B cell (primary cell): Measurements from ENCODE around the gene HIRIP3. TPM values are rescaled to one million over a fixed set of nuclear protein-coding genes. Genes with fewer than 3 reads are reported as not detected.

Source experiments
- ATAC-seq: fragments of 200-7000 bp; cut with Tn5 transposase; one replicate; pipeline ENCODE4 v1.10.0; 2021; ENCODE audit warnings: low read depth, mild to moderate bottlenecking, moderate number of reproducible peaks, moderate library complexity
- CTCF ChIA-PET: fragments of 350-600 bp; sonication (Branson Sonifier 250); formaldehyde crosslinking; loops from one replicate; lab custom pipeline; 2021; ENCODE audit warnings: antibody characterized with exemption, inconsistent platforms; lab: Charles Lee
- POLR2A ChIA-PET: fragments of 350-600 bp; sonication (Branson Sonifier 250); formaldehyde crosslinking; loops from one replicate; lab custom pipeline; 2021; ENCODE audit warnings: antibody characterized with exemption; lab: Charles Lee
- DNase-seq: peaks from one replicate; pipeline ENCODE4 v3.0.0; 2013
- H2AFZ ChIP-seq: 2 replicates; pipeline ENCODE4 v1.6.1; 2012; ENCODE audit warnings: mild to moderate bottlenecking, low read depth, low read length; ENCODE audit not compliant: insufficient read depth, poor library complexity, severe bottlenecking
- H3K27ac ChIP-seq, 2 donors: 1 replicate in 1 of 2; 2 replicates in 1 of 2; pipeline ENCODE4 v1.5.1; 2012 to 2013; ENCODE audit warnings: low read length in 2 of 2, mild to moderate bottlenecking in 2 of 2, moderate library complexity in 1 of 2
- H3K27me3 ChIP-seq, 4 experiments: fragments of 200-600 bp in 1 of 4; sonication (generic) in 1 of 4; replicated peaks in 1 of 4; 1 replicate in 2 of 4; 2 replicates in 2 of 4; pipeline versions ENCODE4 v1.6.1 to v1.7.0; 2013 to 2016; ENCODE audit warnings: low read length in 3 of 4, mild to moderate bottlenecking in 2 of 4, mixed read lengths in 1 of 4, moderate library complexity in 1 of 4; ENCODE audit not compliant: insufficient read depth in 4 of 4, control insufficient read depth in 3 of 4; ENCODE audit errors: control extremely low read depth in 1 of 4
- H3K36me3 ChIP-seq, 2 experiments: replicated peaks in 1 of 2; 1 replicate in 1 of 2; 2 replicates in 1 of 2; pipeline versions ENCODE4 v1.6.1 to v1.7.1; 2013; ENCODE audit warnings: low read length in 1 of 2; ENCODE audit not compliant: insufficient read depth in 2 of 2, control insufficient read depth in 1 of 2; ENCODE audit errors: control extremely low read depth in 1 of 2, extremely low read depth in 1 of 2
- H3K4me1 ChIP-seq, 2 donors: fragments of 200-600 bp in 1 of 2; sonication (generic) in 1 of 2; 1 replicate in 1 of 2; 2 replicates in 1 of 2; pipeline versions ENCODE4 v1.5.1 to v1.6.1; 2013 to 2017; ENCODE audit warnings: low read length in 2 of 2; ENCODE audit not compliant: control insufficient read depth in 2 of 2, insufficient read depth in 2 of 2
- H3K4me2 ChIP-seq: replicated peaks from 2 replicates; pipeline ENCODE3; 2012; ENCODE audit warnings: mild to moderate bottlenecking, low read depth, low read length; ENCODE audit not compliant: poor library complexity, severe bottlenecking
- H3K4me3 ChIP-seq, 5 experiments: fragments of 200-600 bp in 1 of 5; sonication (generic) in 1 of 5; 1 replicate in 3 of 5; 2 replicates in 2 of 5; pipeline versions ENCODE4 v1.5.1 to v1.7.0; 2011 to 2016; ENCODE audit warnings: low read length in 4 of 5, mild to moderate bottlenecking in 4 of 5, low read depth in 2 of 5, control low read depth in 1 of 5, moderate library complexity in 1 of 5; ENCODE audit not compliant: insufficient read depth in 1 of 5; ENCODE audit errors: control extremely low read depth in 1 of 5, extremely low read depth in 1 of 5
- H3K79me2 ChIP-seq: fragments of 200-600 bp; sonication (generic); one replicate; pipeline ENCODE4 v1.6.0; 2016; ENCODE audit warnings: low read length; ENCODE audit not compliant: control insufficient read depth, insufficient read depth
- H3K9ac ChIP-seq: fragments of 200-600 bp; sonication (generic); 2 replicates; pipeline ENCODE4 v1.6.1; 2017; ENCODE audit warnings: mild to moderate bottlenecking, low read length, moderate library complexity
- H3K9me3 ChIP-seq, 3 donors: one replicate each; pipeline versions ENCODE4 v1.6.1 to v1.7.1; 2013; ENCODE audit warnings: low read length in 2 of 3; ENCODE audit not compliant: control insufficient read depth in 2 of 3, insufficient read depth in 1 of 3; ENCODE audit errors: control extremely low read depth in 1 of 3
- H4K20me1 ChIP-seq: 2 replicates; pipeline ENCODE4 v1.6.0; 2012; ENCODE audit warnings: mild to moderate bottlenecking, low read length; ENCODE audit not compliant: insufficient read depth, control insufficient read depth, poor library complexity, severe bottlenecking
- H3K27ac Mint-ChIP-seq: one replicate; pipeline ENCODE4 v1.8.0; 2021; ENCODE audit warnings: mixed read lengths
- H3K27me3 Mint-ChIP-seq: one replicate; pipeline ENCODE4 v1.8.0; 2021; ENCODE audit warnings: mixed read lengths
- H3K4me1 Mint-ChIP-seq: one replicate; pipeline ENCODE4 v1.8.0; 2021; ENCODE audit warnings: mixed read lengths
- H3K4me3 Mint-ChIP-seq: one replicate; pipeline ENCODE4 v1.8.0; 2021; ENCODE audit warnings: mixed read lengths
- H3K9me3 Mint-ChIP-seq: one replicate; pipeline ENCODE4 v1.8.0; 2022; ENCODE audit warnings: mixed read lengths; ENCODE audit not compliant: insufficient read depth
- EZH2 ChIP-seq: IDR thresholded peaks from 2 replicates; pipeline ENCODE4 v1.6.1; 2012; ENCODE audit warnings: borderline replicate concordance, low read depth, mild to moderate bottlenecking, moderate library complexity, low read length; ENCODE audit not compliant: insufficient read depth, poor library complexity, severe bottlenecking
- WGBS: methylation state at CpG from one replicate; pipeline ENCODE4 v1.1.5; 2013; ENCODE audit warnings: missing lambda C conversion rate; ENCODE audit not compliant: insufficient coverage; 5-methylcytosine and 5-hydroxymethylcytosine counted together
- intact Hi-C: fragments of 100-400 bp; cut with micrococcal nuclease; formaldehyde crosslinking; loops from one replicate; pipeline ENCODE4 v1.10.0; 2022
- polyA plus RNA-seq: library from polyadenylated mRNA; depleted of rRNA; stranded (reverse); fragments of >200 nt; gene quantifications from 2 replicates; pipeline ENCODE4 v1.2.3, GENCODE V29; 2012
- total RNA-seq, 2 donors: library from RNA; stranded (reverse); fragments of 120-200 nt in 1 of 2; gene quantifications; 1 replicate in 1 of 2; 2 replicates in 1 of 2; pipeline versions ENCODE4 v1.2.3 to v1.2.4, GENCODE V29; 2013 to 2022
- TF ChIP-seq, protein P1 (sequence below): fragments of 200-600 bp; IDR thresholded peaks from one replicate; pipeline ENCODE4 v1.8.0; 2022; ENCODE audit warnings: antibody characterized with exemption, mild to moderate bottlenecking

Gene HIRIP3
- total and polyA plus RNA-seq, 2 donors (not counting 1 experiment from before 2014, with no cell fraction given), result 12.2 to 13.9 TPM

GRCh38 chr16:29995911-29996765 lies 721 bp upstream of the HIRIP3 start, which contains the start of gene INO80E:
Gene INO80E (plus strand): TSS chr16:29996241. CDS start chr16:29996311, 70 bp downstream.
- TF ChIP-seq, protein P1, sequence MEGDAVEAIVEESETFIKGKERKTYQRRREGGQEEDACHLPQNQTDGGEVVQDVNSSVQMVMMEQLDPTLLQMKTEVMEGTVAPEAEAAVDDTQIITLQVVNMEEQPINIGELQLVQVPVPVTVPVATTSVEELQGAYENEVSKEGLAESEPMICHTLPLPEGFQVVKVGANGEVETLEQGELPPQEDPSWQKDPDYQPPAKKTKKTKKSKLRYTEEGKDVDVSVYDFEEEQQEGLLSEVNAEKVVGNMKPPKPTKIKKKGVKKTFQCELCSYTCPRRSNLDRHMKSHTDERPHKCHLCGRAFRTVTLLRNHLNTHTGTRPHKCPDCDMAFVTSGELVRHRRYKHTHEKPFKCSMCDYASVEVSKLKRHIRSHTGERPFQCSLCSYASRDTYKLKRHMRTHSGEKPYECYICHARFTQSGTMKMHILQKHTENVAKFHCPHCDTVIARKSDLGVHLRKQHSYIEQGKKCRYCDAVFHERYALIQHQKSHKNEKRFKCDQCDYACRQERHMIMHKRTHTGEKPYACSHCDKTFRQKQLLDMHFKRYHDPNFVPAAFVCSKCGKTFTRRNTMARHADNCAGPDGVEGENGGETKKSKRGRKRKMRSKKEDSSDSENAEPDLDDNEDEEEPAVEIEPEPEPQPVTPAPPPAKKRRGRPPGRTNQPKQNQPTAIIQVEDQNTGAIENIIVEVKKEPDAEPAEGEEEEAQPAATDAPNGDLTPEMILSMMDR, result no peak
- no peak for TF ChIP-seq EZH2
- no peaks in the 10 kb centered on the region for H3K9me3 Mint-ChIP-seq
- DNase-seq (peak; percentile 97), ATAC-seq (peak; percentile 96)
- no peaks in the 10 kb centered on the region for H3K27me3 ChIP-seq
- H3K4me3 ChIP-seq, result peak within 1 kb of the TSS; percentile 89 to 100 (median 98)
- ChIA-PET CTCF (interaction anchor here (0.5 to 1.0 kb wide), 4 partner anchors 9 to 698 kb away, joined by 3 to 6 read pairs (median 4); partner anchors contain the start of gene ALDOA), POLR2A (interaction anchor here (0.5 to 1.2 kb wide), 4 partner anchors 11 to 922 kb away, joined by 3 to 9 read pairs (median 4); partner anchors contain the start of gene TAOK2)
- peaks cover 12% of the 10 kb centered on the region for H4K20me1 ChIP-seq
- peaks cover 13% of the 10 kb centered on the region for H3K79me2 ChIP-seq
- intact Hi-C loops, result loop anchor here (1.0 to 5.0 kb wide), 8 partner anchors 23 to 661 kb away; partner anchors contain the start of genes ALDOA, CDIPT, FBRS and KCTD13
- H3K27ac Mint-ChIP-seq, result peak within 1 kb of the TSS; percentile 94
- peak within 1 kb of the TSS; percentile 83 for H3K4me2 ChIP-seq
- 2% methylated on average over 65 of the region's 65 CpGs for WGBS
- H3K4me1 Mint-ChIP-seq, result peaks cover 43% of the 10 kb centered on the region
- peak within 1 kb of the TSS; percentile 94 to 97 for H3K27ac ChIP-seq
- H3K4me1 ChIP-seq, result peaks cover 15 to 22% of the 10 kb centered on the region in 2 donors
- H3K36me3 ChIP-seq, result peaks cover 0 to 44% of the 10 kb centered on the region in 2 experiments
- H3K27me3 Mint-ChIP-seq, result no peaks in the 10 kb centered on the region
- H3K9ac ChIP-seq, result peak within 1 kb of the TSS; percentile 97
- peak within 1 kb of the TSS; percentile 98 for H3K4me3 Mint-ChIP-seq
- H3K9me3 ChIP-seq, result no peaks in the 10 kb centered on the region
- H2AFZ ChIP-seq, result peak within 1 kb of the TSS; percentile 96
